ENCODE data around the gene DNAJA2. TPM values are rescaled to one million over a fixed set of nuclear protein-coding genes. Genes with fewer than 3 reads are reported as not detected.

DNAJA2 gene
- polyA plus RNA-seq, 1 experiment = 8.3 TPM

DNA sequence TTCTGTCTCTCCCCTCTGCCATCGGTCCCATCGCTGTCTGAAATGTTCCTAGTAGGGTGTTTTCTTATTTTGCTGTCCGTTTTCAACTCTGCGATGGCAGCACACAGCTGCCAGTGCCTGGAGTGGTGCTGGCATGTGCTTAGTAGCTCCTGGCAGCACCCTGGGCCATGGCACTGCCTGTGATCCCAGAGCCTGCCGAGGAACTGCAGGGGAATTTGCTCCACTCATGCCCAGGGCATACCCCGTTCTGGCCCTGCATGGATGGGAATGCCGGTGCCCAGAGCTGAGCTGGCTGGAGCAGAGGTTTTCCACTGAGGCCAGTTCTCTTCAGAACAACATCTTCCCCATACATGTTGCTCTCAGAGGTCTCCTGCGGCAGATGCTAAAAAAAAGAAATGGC is 46.2 kb downstream of the DNAJA2 start:
- CTCF ChIA-PET = interaction anchor here (1.1 to 6.9 kb wide), 4 partner anchors 15 to 74 kb away, joined by 3 to 48 read pairs (median 4); no protein-coding TSS in a partner anchor
- H3K36me3 ChIP-seq (ENCODE audit: control insufficient read depth, insufficient read depth, low read length) = peaks cover 24% of the 10 kb centered on the region

DNA sequence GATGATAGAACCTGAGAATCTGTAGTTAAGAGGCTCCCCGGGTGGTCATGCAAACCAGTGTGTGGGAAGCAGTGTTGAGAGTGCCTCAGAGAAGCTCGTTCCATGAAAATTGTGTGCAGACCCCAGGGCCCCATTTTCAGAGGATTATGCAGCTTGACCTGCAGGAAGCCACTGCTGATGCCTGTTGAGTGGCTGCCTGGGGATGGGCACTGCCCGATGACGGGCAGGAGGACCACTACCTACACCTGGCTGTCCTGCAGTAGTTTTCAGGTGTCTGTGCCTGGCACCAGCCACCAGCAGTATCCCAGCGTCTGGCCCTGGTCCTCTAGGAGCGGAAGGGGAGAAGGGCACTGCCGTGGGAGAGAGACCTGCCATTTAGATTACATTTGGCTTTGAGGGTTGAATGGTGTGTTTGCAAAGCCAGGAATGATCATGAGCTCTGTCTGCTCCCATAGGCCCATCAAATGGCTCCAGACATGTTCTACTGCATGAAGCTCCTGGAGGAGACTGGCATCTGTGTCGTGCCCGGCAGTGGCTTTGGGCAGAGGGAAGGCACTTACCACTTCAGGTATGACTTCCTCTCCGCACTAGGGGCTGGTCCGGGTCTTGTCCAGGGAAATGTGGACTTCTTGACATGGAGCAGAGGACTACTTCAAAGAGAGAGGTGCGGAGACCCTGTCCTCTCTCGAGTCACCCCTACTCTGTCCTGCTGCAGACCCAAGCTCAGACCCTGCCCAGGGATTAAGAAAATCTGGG is 46.8 kb downstream of the DNAJA2 start:
- POLR2A ChIA-PET = no interaction called here
- CTCF ChIA-PET = interaction anchor here (1.1 to 6.9 kb wide), 5 partner anchors 14 to 73 kb away, joined by 3 to 48 read pairs (median 4); no protein-coding TSS in a partner anchor
- no peak for DNase-seq (ENCODE audit: low read depth)
- peaks cover 28% of the 10 kb centered on the region for H3K36me3 ChIP-seq (ENCODE audit: control insufficient read depth, insufficient read depth, low read length)
- H3K4me3 ChIP-seq (ENCODE audit: low read depth, low read length) = no peak overlapping the region
- TF ChIP-seq, protein P1, sequence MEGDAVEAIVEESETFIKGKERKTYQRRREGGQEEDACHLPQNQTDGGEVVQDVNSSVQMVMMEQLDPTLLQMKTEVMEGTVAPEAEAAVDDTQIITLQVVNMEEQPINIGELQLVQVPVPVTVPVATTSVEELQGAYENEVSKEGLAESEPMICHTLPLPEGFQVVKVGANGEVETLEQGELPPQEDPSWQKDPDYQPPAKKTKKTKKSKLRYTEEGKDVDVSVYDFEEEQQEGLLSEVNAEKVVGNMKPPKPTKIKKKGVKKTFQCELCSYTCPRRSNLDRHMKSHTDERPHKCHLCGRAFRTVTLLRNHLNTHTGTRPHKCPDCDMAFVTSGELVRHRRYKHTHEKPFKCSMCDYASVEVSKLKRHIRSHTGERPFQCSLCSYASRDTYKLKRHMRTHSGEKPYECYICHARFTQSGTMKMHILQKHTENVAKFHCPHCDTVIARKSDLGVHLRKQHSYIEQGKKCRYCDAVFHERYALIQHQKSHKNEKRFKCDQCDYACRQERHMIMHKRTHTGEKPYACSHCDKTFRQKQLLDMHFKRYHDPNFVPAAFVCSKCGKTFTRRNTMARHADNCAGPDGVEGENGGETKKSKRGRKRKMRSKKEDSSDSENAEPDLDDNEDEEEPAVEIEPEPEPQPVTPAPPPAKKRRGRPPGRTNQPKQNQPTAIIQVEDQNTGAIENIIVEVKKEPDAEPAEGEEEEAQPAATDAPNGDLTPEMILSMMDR (IDR thresholded peaks at IDR 0.05; ENCODE audit: insufficient read depth, low read depth, low read length) = no peak
- H3K27me3 ChIP-seq (ENCODE audit: control insufficient read depth, insufficient read depth, low read length) = no peaks in the 10 kb centered on the region

More for the DNA sequence above, 46.2 kb downstream of the DNAJA2 start:
- Histone ChIP-seq H3K27me3 (ENCODE audit: control insufficient read depth, insufficient read depth, low read length) (no peaks in the 10 kb centered on the region), H3K4me3 (ENCODE audit: low read depth, low read length) (no peak overlapping the region)
- TF ChIP-seq, protein P1 (IDR thresholded peaks at IDR 0.05; ENCODE audit: insufficient read depth, low read depth, low read length) = no peak
- POLR2A ChIA-PET = no interaction called here
- DNase-seq (ENCODE audit: low read depth) = no peak

DNA sequence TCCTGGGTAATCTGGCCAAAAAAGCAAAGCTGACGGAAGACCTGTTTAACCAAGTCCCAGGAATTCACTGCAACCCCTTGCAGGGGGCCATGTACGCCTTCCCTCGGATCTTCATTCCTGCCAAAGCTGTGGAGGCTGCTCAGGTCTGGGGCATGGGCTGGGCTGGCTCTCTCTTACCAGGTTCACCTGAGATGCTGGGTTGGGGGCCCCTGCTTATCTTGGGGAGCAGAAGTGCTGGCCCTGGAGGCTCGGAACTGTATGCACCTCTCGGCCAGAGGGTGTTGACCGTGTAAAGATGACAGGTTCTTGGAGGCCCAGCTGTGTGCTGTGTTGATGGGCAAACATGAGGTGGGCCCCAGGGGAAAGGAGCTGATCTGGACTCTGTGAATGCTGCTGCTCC is 49.1 kb downstream of the DNAJA2 start:
- ChIA-PET CTCF (interaction anchor here (1.0 to 6.9 kb wide), 2 partner anchors 17 to 71 kb away, joined by 5 to 48 read pairs; no protein-coding TSS in a partner anchor), POLR2A (no interaction called here)
- H3K4me3 ChIP-seq (ENCODE audit: low read depth, low read length) = no peak overlapping the region
- no peak for DNase-seq (ENCODE audit: low read depth)
- H3K27me3 ChIP-seq (ENCODE audit: control insufficient read depth, insufficient read depth, low read length) = no peaks in the 10 kb centered on the region
- peaks cover 33% of the 10 kb centered on the region for H3K36me3 ChIP-seq (ENCODE audit: control insufficient read depth, insufficient read depth, low read length)
- TF ChIP-seq, protein P1 (IDR thresholded peaks at IDR 0.05; ENCODE audit: insufficient read depth, low read depth, low read length) = no peak

DNA sequence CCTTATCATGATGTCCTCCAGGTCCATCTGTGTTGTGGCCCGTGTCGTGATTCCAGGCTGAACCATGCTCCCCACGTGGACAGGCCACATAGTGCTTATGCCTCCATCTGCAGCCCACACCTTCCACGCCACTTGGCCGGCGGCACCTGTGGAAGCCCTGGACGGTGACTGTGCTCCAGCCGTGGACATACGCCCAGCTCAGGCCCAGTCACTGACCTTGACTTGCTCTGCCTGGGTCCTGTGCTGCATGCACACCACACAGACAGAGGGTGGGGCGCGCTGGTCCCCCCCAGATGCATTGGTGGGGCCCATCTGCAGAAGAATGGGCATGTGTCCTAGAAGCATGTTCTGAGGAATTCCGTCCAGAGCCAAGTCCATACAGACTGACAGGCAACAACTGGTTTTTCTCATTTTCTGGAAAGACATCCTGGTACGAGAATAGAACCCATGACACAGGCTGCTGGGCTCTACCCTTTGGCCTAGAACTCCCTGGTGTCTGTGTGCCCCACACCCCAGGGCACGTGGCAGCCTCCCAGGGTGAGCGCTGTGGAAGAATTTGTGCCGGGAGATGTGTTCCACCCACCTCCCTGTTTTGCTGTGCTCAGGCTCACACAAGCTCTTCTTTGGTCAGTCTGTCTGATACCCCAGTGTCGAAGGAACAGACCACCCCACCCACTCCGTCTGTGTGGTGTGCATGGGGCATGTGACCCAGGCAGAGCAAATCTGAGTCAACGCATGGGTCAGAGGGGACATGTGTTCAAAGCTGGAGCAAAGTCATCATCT is 49.8 kb downstream of the DNAJA2 start:
- Histone ChIP-seq H3K36me3 (ENCODE audit: control insufficient read depth, insufficient read depth, low read length) (peaks cover 31% of the 10 kb centered on the region), H3K4me3 (ENCODE audit: low read depth, low read length) (no peak overlapping the region), H3K27me3 (ENCODE audit: control insufficient read depth, insufficient read depth, low read length) (no peaks in the 10 kb centered on the region)
- no peak for DNase-seq (ENCODE audit: low read depth)
- ChIA-PET POLR2A (no interaction called here), CTCF (interaction anchor here (1.0 kb wide), 2 partner anchors 15 to 16 kb away, joined by 3 to 5 read pairs; no protein-coding TSS in a partner anchor)
- TF ChIP-seq, protein P1 (IDR thresholded peaks at IDR 0.05; ENCODE audit: insufficient read depth, low read depth, low read length) = no peak

DNA sequence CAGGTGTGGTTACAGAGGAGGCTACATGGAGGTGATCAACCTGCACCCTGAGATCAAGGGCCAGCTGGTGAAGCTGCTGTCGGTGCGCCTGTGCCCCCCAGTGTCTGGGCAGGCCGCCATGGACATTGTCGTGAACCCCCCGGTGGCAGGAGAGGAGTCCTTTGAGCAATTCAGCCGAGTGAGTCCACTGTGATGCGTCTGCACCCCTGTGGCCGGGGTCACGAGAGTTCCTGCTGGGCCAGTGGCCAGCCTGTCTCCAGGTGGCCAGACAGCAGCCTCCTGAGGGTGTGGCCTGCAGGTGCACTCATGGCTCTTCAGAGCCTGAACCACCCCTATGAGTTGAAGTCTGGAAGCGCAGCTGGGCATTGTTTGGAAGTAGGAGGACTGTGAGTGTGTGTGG is 51.2 kb downstream of the DNAJA2 start:
- no peak for DNase-seq (ENCODE audit: low read depth)
- H3K27me3 ChIP-seq (ENCODE audit: control insufficient read depth, insufficient read depth, low read length) = no peaks in the 10 kb centered on the region
- H3K4me3 ChIP-seq (ENCODE audit: low read depth, low read length) = no peak overlapping the region
- CTCF ChIA-PET = interaction anchor here (1.0 to 1.5 kb wide), 3 partner anchors 14 to 73 kb away, joined by 3 to 4 read pairs (median 3); no protein-coding TSS in a partner anchor
- TF ChIP-seq, protein P1 (IDR thresholded peaks at IDR 0.05; ENCODE audit: insufficient read depth, low read depth, low read length) = no peak
- H3K36me3 ChIP-seq (ENCODE audit: control insufficient read depth, insufficient read depth, low read length) = peaks cover 31% of the 10 kb centered on the region
- POLR2A ChIA-PET = no interaction called here
